Activated CD4-positive, alpha-beta T cell treated with anti-CD3 and anti-CD28 coated beads, Interleukin-10, Interleukin-2, amounts not matched to agents 100 ng/mL and 50 ng/mL, durations not matched to agents 16 hours and 8 hours (primary cell): ENCODE data around the gene VPS13D.

ENCODE experiments used
- DNase-seq: peaks from one replicate; pipeline ENCODE4 v3.0.0-alpha.2; 2020

The VPS13D gene

DNA sequence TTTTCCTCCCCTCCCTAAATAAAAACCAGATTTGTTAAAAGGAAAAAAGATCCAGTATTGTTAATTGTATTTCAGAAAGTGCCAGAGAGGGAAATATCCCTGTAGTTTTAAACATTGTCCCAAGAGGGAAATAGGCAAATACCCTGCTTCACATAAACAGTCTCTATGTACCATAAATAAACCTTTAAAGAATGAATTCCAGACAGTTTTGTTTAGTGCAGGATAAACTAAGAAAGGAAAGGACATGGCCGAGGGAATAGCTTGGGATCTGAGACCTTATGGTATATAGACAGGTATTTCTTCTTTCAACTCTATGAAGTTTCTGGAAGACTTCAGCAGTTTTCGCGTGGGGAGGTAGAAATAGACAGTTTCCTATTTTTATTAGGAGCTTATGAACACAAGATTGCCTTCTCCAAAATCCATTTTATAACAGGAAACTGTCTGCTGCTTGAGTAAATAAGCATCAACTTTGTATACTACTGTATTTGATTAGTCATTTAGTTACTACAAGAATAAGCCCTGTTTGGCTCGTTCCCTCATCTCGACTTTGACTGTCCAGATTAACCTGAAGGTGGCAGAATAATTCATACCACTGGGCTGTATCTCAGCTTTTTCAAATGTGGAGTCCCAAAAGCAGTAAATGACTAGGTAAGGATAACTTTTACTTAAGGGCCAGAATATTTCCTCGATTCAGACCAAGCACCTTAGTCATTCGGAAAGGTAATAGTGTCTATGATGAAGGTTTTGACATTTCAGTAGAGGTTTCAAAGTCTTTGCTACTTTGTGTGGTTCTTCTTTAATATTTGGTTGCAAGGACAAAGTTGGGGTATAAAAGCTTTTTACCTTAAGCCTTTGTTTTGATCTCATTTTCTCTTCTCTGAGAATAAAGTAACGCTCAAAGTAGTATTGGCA lies 177.5 kb downstream of the VPS13D start:
- peak; percentile 72 for DNase-seq

DNA sequence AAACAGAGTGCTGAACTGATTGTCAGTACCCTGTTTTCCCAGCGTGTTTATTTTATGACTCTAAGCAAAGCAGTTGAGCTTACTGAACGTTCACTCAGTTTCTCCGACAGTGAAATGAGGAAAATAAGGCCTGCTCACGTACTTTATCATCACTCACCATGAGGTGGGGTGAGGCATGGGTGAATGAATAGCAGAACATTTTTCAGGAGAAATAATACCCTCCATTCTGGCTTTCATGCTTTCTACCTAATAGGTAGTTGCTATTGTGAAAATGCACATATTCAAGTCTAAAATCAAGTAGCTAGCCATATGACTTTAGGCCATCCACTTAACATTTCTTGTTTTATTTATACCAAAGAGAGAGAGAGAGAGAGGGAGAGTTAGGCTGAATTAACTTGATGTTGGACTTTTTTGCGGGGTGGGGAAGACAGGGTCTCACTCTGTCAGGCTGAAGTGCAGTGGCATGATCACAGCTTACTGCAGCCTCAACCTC lies 178.2 kb downstream of the VPS13D start:
- no peak for DNase-seq

DNA sequence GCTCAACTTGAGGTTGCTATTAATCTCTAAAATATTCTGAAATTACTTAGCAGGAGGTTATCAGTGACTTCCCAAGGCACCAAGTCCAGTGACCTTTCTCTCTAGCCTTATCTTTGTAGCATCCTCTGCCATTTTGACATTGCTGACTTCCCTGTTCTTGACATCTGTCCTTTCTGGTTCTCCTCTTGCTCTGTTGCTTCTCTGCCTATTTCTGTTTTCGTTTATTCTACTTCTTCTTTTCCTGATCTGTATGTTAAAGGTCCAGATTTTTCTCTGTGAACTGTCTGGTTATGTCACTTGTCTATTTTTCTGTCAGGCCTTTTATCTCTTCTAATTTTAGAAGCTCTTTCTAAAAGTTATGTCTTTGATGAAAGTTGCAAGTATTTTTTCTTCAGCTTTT lies 178.8 kb downstream of the VPS13D start:
- no peak for DNase-seq

DNA sequence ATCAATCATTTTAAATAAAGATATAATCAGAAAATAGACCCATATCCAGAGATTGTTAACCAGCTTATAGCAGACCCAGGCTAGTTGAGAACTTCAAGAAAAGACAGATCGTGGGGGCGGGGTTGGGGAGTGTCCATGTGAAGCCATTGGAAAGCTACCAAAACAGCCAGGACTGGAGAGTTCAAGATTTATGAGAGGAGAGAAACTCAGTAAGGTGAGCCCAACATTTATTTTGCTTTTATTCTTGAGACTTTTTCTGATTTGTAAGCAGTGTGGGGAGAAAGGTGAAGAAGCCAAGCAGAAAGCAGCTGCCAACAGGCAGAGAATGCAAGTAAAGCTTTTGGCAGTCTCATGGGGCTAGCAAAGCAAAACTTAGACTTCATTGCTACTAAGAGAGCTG lies 179.9 kb downstream of the VPS13D start:
- DNase-seq = no peak

DNA sequence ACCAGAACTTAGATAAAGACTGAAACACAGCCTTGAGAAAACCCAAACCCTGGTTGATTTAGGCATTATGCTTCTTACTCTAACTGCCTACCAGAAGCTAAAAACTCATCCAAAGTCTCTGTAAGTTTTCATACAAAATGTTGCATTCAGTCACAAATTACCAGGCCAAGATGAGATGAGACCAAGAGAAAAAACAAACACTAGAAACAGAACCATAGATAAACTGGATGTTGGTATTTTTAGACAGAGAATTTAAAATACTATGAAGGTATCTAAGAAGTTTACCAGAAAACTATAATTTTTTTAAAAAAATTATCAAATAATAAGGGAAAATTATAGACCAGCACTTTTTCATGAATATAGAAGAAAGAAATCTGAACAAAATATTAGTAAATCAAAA lies 180.5 kb downstream of the VPS13D start:
- no peak for DNase-seq

DNA sequence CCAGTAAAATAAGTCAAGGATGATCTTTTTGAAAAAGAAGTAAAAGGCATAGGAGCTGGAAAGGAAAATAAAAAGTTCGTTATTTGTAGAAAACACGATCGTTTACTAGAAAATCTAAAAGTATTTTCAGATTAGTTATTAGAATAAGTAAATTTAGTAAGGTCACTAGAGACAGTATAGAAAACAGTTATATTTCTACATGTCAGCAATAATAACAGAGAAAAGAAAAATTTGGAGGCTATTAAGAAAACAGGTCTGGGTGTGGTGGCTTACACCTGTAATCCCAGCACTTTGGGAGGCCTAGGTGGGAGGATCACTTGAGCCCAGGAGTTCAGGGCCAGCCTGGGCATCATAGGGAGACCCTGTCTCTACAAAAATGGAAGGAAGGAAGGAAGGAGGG lies 181.3 kb downstream of the VPS13D start:
- no peak for DNase-seq

DNA sequence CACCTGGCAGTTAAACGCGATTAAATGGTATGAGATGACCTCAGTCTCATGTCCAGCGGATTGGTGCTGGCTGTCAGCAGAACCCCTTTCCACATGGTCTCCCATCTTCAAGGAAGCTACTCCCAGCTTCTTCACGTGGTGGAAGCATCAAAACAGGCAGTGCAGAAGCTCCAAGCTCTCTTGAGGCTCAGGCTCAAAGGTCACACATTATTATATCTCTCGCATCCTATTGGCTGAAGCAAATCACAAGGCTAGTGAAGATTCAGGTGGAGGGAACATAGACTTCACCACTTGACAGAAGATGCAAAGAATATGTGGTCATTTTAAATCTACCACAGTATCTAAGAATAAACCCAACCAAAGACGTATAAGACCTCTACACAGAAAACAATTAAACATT lies 181.9 kb downstream of the VPS13D start:
- DNase-seq = no peak

DNA sequence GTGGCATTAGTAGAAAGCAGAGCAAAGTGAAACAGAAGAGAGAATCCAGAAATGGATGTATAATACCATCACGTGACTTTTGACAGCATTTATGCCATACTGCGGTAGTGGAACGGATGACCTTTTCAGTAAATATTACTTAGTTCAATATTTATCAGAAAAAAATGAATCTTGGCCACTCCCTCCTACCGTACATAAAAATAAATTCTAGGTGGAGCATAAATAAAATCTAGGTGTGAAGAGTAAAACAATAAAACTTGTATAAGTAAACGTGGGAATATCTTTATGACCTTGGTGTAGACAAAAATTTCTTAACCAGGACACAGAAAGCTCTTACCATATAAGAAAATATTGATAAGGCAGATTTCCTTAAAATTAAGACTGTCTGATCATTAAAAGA lies 182.6 kb downstream of the VPS13D start:
- no peak for DNase-seq

DNA sequence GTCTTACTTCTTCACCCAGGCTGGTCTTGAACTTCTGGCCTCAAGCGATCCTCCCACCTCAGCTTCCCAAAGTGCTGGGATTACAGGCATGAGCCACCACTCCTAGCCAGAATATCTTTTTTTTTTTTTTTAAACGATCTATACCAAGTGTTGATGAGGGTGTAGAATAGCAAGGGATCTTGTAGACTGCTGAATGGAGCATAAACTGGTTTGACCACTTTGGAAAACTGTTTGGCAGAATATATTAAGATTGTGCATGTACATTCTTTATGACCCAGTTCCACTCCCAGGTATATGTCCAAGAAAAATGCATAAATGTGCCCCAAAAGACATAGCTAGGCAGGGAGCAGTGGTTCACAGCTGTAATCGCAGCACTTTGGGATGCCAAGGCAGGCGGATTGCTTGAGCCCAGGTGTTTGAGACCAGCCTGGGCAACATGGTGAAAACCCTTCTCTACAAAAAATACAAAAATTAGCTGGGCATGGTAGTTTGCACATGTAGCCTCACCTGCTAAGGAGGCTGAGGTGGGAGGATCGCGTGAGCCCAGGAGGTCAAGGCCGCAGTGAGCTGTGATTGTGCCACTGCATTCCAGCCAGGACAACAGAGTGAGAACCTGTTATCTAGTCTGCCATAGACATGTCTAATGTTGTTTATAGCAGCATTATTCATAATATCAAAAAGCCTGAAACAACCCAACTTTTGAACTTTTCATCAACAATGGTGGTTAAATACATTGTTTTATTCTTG lies 184.0 kb downstream of the VPS13D start:
- DNase-seq = no peak

DNA sequence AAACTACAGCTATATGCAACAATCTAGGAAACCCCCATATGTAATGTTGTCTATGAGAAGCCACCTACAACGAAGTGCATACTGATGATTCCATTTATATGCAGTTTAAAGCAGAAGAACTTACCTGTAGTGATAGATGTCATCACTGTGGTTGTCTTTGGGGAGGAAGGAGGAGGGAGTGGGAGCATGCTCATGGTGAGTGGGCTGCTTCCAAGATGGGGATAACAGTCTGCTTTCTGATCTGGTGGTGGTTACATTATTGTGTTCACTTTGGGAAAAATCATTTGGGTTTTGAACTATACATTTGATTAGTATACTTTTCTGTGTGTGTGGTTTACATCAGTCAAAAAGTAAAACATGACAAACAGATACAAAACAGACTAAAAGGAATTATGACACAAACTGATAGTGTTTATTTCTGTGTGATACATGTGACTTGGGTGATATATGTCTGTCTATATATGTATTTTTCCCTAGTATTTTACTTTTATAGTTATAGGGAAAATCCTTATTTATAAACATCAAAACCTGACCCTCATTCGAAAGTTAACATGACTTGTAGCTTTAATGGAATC lies 184.7 kb downstream of the VPS13D start:
- DNase-seq = no peak

DNA sequence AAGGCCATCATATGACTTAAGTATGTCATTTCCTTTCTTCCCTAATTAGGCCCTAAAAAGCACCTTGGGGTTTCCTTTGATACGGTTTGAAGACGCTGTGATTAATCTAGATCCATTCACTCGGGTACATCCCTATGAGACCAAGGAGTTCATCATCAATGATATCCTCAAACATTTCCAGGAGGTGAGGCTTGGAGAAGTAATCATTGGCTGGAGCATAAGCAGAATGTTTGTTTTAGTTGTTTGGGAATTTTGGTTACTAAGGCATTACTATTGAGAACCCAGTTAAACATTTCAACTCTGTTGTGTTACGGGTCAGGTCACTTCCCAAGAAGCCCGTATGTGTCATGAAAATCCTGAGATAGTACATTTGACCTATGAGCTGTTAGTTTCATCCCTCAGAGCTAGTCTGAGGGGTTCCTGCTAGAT lies 185.2 kb downstream of the VPS13D start:
- DNase-seq = no peak

DNA sequence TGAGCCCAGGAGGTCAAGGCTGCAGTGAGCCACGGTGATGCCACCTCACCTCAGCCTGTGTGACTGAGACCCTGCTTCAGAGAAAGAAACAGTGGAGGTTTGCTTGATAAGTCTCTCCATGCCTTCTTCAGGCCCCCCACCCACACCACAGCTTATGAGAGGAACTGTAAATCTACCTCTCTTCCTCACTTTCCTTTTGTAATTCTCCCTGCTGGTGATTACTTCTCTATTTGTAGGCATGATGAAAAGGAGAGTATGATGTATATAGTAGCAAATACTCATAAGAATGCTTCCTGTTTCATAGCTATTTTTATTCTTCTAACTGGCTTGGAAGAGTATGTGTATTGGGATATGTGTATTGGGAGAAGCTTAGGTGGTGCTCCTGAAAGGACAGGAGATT lies 186.3 kb downstream of the VPS13D start:
- no peak for DNase-seq

DNA sequence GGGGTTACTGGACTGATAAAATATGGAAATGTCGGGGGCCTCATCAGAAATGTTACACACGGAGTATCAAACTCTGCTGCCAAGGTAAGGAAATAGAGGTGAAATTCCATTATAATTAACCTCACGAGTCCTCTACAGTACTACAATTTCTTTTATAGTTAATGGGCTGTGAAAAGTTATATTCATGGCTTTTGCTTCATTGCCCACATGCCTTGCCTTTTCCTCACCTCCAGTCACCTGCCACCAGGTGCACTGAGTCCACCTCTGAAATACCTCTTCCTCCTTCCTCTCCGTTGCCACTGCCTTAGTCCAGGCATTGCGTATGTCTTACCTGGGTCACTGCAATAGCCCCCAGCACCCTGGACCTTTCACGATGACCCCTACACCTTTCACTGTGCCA lies 186.9 kb downstream of the VPS13D start:
- no peak for DNase-seq

DNA sequence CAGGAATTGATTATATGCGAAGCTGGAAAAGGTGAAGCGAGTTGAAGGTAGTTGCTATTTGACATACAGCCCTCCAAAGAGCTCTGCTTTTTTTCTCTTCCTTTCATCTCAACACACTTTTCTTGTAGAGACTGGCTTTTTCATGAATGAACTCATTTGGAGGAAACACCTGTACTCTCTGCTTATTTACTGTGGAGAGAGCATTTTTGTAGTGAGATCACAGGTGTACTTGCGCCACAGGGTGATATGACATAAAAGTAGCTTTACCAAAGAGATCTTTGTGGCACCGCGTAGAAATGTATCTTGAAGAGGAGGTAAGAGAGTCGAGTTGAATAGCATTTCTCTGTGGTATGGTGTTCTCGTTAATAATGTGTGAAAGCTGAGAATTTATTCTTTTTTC lies 187.6 kb downstream of the VPS13D start:
- no peak for DNase-seq

DNA sequence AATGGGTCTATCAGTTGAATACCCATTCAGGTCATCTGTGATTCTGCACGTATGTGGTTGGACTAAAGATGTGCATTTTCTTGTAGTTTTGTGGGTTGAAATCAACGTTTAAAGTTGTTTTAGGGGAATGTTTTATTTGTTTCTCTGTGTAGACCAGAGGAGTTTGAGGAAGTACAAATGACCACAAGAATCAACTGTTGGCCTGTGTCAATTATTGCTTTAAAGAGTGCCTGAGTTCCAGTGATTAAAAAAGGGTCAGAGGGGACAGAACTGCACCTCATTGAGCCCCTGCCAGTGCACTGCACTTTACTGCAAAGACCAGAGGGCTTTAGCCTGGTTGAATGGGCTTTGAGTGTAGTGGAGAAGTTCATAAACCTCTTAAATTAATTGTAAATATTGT lies 190.3 kb downstream of the VPS13D start:
- no peak for DNase-seq

DNA sequence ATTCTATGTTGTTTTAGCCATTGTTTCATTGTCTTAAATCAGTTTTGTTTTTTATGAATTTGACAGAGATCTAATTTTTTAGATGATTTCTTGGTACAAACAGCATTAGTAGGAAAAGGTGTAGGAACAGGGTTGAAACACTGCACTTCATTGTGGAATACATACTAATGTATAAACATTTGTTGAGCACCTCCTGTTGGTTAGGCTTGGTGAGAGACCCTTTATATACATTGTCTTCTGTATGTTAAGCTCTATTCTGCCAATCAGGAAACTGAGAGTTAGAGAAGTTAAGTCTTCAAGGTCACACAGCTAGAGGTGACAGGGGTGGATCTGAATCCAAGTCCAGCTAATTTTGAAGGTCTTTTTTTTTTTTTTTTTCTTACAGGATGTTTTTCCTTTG lies 192.7 kb downstream of the VPS13D start:
- DNase-seq = no peak

DNA sequence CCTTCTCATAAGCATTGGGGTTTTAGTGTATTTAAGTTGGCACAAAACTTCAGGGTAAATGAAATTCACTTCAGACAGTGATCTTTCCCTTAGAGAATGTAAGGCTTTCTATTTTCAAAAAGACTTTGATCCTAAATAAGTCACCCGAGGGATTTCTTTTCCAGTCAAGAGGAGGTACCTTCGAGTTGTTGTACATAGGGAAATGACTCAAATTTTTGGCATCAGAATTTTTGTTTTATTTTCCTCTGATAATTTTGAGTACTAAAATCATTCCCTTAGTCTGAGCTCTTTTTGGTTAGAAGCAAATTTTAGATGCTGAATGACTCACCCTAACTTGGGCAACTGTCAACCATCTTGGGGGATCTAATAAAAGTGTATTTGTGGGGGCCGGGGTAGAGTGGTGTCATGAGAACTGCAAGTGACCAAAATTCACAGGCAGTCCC lies 194.3 kb downstream of the VPS13D start:
- DNase-seq = no peak

DNA sequence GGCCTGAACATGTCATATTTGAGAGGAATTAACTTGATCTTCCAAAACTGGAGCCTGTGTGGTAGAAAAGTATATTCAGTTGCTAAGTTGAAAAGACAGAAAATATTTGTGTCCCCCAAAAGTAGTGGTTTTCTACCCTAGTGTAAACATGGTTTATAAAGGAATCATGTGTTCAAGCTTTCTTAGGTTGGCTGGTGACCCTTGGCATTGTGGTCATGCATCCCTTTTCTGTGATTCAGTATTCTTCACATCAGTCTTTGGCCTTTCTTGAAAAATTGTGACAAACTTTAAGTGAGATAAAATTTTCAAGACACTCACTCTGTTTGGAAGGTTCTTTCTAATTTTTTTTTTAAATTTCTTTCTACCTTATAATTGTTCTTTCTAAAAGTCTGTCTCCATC lies 195.0 kb downstream of the VPS13D start:
- DNase-seq = no peak

DNA sequence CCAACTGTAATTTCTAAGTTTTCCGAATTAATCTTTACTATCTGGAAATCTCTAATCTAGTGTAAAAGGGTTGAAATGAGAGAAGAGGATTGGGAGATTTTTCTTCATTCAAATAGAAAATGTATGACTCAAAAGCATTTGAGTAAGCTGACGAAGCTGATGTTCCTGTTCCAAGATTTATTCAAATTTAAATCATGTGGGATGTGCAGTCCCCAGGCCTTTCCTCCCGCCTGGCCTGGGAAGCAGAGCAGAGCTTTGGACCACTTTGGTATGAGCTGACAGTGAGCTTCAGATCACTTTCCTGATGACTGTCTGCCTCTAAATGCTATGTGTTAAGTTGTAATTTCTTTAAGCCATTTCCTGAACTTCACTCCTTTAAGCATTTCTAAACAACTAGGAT lies 196.2 kb downstream of the VPS13D start:
- no peak for DNase-seq

DNA sequence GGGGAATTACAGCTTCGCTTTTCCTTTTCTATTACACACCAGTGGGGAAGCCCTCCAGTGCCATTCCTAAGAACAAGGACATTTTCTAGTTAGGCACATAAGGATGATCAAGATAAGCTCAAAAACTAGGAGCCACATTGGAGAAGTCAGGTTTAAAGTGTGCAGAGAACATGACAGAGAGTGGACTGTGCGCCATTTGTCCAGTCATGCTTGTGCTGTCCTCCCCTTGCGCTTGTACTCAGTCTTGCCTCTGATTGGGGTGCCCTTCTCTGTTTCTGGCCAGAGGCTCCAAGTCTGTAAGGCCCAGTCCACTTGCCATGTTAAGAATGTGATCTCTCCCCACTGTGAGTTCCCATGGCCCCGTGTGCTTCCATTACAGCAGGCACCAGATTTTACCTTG lies 198.5 kb downstream of the VPS13D start:
- DNase-seq = no peak

DNA sequence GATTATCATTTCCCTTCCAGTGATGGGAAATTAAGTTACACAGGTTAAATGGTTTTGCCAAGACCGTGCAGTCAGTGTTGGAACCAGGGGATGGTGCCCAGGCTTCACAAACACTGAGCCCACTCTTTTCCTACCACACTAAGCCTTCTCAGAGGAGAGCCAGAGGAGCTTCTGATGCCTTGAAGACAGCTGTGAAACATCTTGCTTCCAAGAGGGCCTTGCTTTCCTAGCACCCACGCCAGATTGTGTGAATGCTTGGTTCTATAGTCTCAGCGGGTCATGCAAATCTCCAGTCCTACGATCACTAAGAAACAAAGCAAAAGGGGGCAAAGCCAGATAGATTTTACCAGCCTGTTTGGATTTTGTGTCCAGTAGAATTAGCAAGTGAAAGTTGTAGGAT lies 200.7 kb downstream of the VPS13D start:
- DNase-seq = no peak

DNA sequence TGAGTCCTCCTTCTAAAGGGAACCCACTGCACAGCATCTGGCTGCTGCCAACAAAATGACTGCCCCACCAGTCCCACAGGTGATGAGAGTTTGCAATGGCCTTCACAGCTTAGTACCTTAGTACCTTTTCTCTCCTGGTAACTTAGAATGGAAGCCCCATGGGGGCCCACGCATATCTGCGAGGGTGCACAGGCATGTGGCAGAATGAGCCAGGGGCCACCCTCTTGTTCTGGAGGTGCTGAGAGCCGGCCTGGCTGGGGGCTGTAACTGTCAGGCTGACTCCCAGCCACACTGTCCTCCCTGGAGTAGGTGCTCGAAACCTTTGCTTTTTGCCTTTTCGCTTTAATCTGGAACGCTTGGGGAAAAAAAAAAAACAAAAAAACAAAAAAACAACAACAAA lies 203.1 kb downstream of the VPS13D start:
- no peak for DNase-seq

DNA sequence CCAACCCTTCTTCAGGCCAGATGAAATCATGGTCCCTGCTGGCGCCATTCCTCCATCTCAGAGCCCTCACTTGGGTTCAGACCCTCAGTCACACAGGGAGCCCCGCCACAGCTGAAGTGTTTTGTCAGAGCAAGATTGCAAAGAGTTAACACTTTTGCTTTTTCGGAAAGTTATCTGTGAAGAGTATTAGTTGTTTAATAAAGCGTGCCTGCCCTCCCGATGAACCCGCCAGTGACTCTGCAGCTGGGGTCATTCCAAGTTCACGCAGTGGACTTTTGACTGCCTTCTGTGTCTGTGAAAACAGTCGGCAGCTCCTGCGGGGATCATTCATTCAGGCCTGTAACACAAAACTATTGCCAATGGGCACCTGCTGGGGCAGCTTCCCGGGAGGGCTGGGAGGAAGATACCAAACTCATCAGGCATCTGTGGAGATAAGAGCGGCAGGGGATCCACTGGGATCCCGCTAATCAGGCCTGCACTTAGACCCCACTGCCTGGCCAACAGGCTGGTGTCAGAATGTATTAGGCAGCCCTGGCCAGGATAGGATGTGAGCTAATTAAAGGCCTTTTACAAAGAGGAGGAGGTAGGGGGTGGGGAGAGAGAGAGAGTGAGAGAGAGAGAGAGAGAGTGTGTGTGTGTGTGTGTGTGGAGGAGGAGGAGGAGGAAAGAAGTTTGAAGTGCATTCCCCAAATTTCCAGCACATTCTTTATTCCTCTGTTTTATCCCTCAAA lies 203.7 kb downstream of the VPS13D start:
- peak; percentile 20 for DNase-seq
